ENCODE data around the gene CDC25C. TPM values are rescaled to one million over a fixed set of nuclear protein-coding genes. Genes with fewer than 3 reads are reported as not detected.

CDC25C gene
- total and polyA plus RNA-seq, 9 of the 15 experiments (the other 6 are each of a cell fraction or from before 2014, with no cell fraction given): 19.1 to 63.7 (median 31.9) TPM

DNA sequence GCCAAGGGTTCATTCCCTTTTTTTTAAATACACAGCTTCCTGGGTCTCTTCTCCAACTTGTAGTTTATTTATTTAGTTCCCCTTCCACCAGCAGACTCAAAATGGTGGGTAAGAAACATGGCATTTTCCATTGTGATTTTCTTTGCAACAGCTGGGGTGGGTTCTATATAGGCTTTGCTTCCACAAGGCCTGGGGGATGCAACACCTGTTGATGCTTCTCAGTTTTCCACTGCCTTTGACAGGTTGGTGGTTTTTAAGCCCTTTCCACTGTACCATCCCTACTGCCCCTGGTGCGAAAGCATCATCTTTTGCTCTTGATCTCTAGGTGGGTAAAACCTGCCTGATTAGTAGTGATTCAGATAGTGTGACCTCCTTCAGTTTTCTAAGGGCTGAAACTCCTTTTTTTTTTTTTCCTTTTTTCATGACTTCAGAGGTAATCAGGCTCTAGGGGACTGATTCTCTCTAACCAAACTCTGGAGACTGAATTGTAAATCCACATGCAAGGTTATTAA is 29.4 kb upstream of the CDC25C start:
- POLR2A ChIA-PET: interaction anchor here (0.6 to 0.7 kb wide), 2 partner anchors 37 to 80 kb away, joined by 3 read pairs; no protein-coding TSS in a partner anchor
- Histone ChIP-seq H3K4me1 (replicated peaks in 1 of 2; ENCODE audit: control insufficient read depth in 2 of 2, insufficient read depth in 2 of 2, low read length in 2 of 2) (peaks cover 3 to 7% of the 10 kb centered on the region in 2 experiments; a peak in 3 of 5 replicates), H3K9ac (ENCODE audit: insufficient read depth in 1 of 2, low read depth in 2 of 2, low read length in 2 of 2) (no peak overlapping the region), H3K27ac (ENCODE audit: extremely low read depth, low read depth, low read length) (no peak overlapping the region), H3K9me3 (replicated peaks; ENCODE audit: control insufficient read depth, insufficient read depth, low read depth, low read length) (no peaks in the 10 kb centered on the region), H3K36me3 (ENCODE audit: control insufficient read depth, insufficient read depth, low read length) (peaks cover 12% of the 10 kb centered on the region; the same call in 1 of the 3 replicates), H4K20me1 (replicated peaks; ENCODE audit: control insufficient read depth, insufficient read depth, low read length) (peaks cover 11% of the 10 kb centered on the region; the same call in 1 of the 2 replicates), H3K27me3 (ENCODE audit: control insufficient read depth in 2 of 2, insufficient read depth in 2 of 2, low read length in 2 of 2) (no peaks in the 10 kb centered on the region), H2AFZ (ENCODE audit: low read depth, low read length) (no peak overlapping the region), H3K4me2 (ENCODE audit: insufficient read depth, low read length) (no peak overlapping the region), H3K79me2 (ENCODE audit: control insufficient read depth, insufficient read depth, low read length) (peaks cover 93% of the 10 kb centered on the region), H3K4me3 (no peak overlapping the region), H3K9me1 (ENCODE audit: control insufficient read depth, insufficient read depth, low read length) (no peaks in the 10 kb centered on the region)
- WGBS (ENCODE audit: insufficient coverage, low coverage, missing lambda C conversion rate): 93% methylated on average over 1 of the region's 1 CpG
- no peak for TF ChIP-seq ZNF668 (CRISPR knock-in tag; IDR thresholded peaks at IDR 0.05)
- TF ChIP-seq, protein P1, sequence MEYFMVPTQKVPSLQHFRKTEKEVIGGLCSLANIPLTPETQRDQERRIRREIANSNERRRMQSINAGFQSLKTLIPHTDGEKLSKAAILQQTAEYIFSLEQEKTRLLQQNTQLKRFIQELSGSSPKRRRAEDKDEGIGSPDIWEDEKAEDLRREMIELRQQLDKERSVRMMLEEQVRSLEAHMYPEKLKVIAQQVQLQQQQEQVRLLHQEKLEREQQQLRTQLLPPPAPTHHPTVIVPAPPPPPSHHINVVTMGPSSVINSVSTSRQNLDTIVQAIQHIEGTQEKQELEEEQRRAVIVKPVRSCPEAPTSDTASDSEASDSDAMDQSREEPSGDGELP (CRISPR knock-in tag; IDR thresholded peaks at IDR 0.05; ENCODE audit: borderline replicate concordance): no peak
- TF ChIP-seq HNRNPLL (IDR thresholded peaks at IDR 0.05; ENCODE audit: low read depth, low read length, poor library complexity, severe bottlenecking): no peak
- no peak for TF ChIP-seq BDP1 (IDR thresholded peaks at IDR 0.05; ENCODE audit: insufficient read depth, insufficient read length)
- TF ChIP-seq GATA2 (CRISPR knock-in tag; IDR thresholded peaks at IDR 0.05): no peak
- TF ChIP-seq, protein P2, sequence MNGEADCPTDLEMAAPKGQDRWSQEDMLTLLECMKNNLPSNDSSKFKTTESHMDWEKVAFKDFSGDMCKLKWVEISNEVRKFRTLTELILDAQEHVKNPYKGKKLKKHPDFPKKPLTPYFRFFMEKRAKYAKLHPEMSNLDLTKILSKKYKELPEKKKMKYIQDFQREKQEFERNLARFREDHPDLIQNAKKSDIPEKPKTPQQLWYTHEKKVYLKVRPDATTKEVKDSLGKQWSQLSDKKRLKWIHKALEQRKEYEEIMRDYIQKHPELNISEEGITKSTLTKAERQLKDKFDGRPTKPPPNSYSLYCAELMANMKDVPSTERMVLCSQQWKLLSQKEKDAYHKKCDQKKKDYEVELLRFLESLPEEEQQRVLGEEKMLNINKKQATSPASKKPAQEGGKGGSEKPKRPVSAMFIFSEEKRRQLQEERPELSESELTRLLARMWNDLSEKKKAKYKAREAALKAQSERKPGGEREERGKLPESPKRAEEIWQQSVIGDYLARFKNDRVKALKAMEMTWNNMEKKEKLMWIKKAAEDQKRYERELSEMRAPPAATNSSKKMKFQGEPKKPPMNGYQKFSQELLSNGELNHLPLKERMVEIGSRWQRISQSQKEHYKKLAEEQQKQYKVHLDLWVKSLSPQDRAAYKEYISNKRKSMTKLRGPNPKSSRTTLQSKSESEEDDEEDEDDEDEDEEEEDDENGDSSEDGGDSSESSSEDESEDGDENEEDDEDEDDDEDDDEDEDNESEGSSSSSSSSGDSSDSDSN (IDR thresholded peaks at IDR 0.05; ENCODE audit: borderline replicate concordance in 1 of 2, low read depth in 2 of 2, low read length in 2 of 2): no peak
- TF ChIP-seq FUS (optimal IDR thresholded peaks at IDR 0.05; ENCODE audit: low read depth, low read length): no peak
- TF ChIP-seq, protein P3, sequence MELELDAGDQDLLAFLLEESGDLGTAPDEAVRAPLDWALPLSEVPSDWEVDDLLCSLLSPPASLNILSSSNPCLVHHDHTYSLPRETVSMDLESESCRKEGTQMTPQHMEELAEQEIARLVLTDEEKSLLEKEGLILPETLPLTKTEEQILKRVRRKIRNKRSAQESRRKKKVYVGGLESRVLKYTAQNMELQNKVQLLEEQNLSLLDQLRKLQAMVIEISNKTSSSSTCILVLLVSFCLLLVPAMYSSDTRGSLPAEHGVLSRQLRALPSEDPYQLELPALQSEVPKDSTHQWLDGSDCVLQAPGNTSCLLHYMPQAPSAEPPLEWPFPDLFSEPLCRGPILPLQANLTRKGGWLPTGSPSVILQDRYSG (tag; conservative IDR thresholded peaks at IDR 0.05; ENCODE audit: low read depth): no peak
- intact Hi-C loops (cut with micrococcal nuclease): no loop called here
- FAIRE-seq (no peak), DNase-seq (ENCODE audit: extremely low read depth in 1 of 4, low spot score in 3 of 4) (no peak), ATAC-seq (no peak)
- no TSS peak for BruUV-seq (replicated peaks)
- CTCF ChIA-PET (ENCODE audit: low intra/inter-chr PET ratio): interaction anchor here (0.7 kb wide), 1 partner anchor 122 kb away, joined by 3 read pairs; no protein-coding TSS in a partner anchor
- in situ Hi-C loops (cut with MboI): no loop called here

All from K562 (cell line).